ENCODE data around the gene EPM2AIP1. TPM values are rescaled to one million over a fixed set of nuclear protein-coding genes. Genes with fewer than 3 reads are reported as not detected.
A peak's percentile ranks its signal among the peaks of the same experiment; 100 is the strongest.

The EPM2AIP1 gene
- total and polyA plus RNA-seq, 4 experiments from 2014 or later = 9.1 to 47.0 (median 28.2) TPM

DNA sequence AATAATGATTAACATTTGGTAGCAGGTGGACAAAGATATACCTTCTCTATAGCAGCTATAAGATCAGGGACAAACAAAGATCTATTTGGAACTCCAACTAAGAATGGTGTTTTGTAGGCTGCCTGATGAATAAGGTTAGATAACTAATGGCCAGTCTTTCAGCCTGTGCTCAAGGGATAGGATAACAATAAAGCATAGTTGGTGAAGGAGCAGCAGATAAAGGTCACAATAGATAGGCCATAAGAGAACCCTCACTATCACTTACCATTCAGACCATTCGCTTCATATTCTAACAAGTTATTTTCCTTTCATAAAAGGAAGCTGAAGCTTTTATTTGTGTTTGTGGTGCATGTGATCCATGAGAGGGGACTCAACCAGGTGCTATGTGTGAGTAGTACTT is 19.8 kb downstream of the EPM2AIP1 start:
- H3K4me3 ChIP-seq (ENCODE audit: low read length in 2 of 2) = no peak overlapping the region
- H3K27me3 ChIP-seq (ENCODE audit: insufficient read depth, low read length) = no peaks in the 10 kb centered on the region
- H3K36me3 Mint-ChIP-seq = peaks cover 8 to 12% of the 10 kb centered on the region in 2 donors
- no peaks in the 10 kb centered on the region for H3K36me3 ChIP-seq (ENCODE audit: insufficient read depth, low read length)
- no peaks in the 10 kb centered on the region for H3K9me3 ChIP-seq (ENCODE audit: control insufficient read depth in 1 of 2, low read length in 2 of 2)
- H3K4me1 Mint-ChIP-seq = peaks cover 16 to 35% (median 24%) of the 10 kb centered on the region in 4 donors
- CTCF ChIA-PET (ENCODE audit: partially characterized antibody) = interaction anchor here (1.0 to 2.9 kb wide), 6 partner anchors 9 to 20 kb away, joined by 3 to 15 read pairs (median 6); partner anchors contain the start of genes EPM2AIP1 and MLH1
- DNase-seq = no peak
- H3K27me3 Mint-ChIP-seq = no peaks in the 10 kb centered on the region
- H3K4me3 Mint-ChIP-seq = no peak overlapping the region
- H3K9me3 Mint-ChIP-seq = peaks cover 0 to 5% (median 3%) of the 10 kb centered on the region in 8 donors
- no peak overlapping the region for H3K27ac ChIP-seq (ENCODE audit: low read depth, low read length)
- peaks cover 24% of the 10 kb centered on the region for H3K4me1 ChIP-seq (ENCODE audit: insufficient read depth, low read length)
- intact Hi-C loops (cut with micrococcal nuclease) = no loop called here
- peak overlapping the region in 1 of 7 donors; percentile 58 for H3K27ac Mint-ChIP-seq
- POLR2A ChIA-PET (ENCODE audit: partially characterized antibody) = interaction anchor here (1.3 kb wide), 1 partner anchor 28 kb away, joined by 3 read pairs; the partner anchor contains the start of gene TRANK1

DNA sequence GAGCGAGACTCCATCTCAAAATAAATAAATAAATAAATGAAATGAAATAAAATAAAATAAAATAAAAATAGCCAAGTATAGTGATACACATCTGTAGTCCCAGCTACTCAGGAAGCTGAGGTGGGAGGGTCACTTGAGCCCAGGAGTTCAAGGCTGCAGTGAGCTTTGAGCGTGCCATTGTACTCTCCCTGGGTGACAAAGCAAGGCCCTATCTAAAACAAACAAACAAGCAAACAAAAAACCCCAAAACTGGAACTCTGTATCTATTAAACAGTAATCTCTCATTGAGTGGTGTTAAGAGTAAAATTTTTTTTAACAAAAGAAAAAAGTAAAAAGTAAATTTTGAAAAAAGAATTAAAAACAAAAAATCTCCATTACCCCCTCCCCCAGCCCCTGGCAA is 20.8 kb downstream of the EPM2AIP1 start:
- H3K36me3 ChIP-seq (ENCODE audit: insufficient read depth, low read length) = no peaks in the 10 kb centered on the region
- Mint-ChIP-seq H3K27ac (no peak overlapping the region), H3K27me3 (no peaks in the 10 kb centered on the region), H3K36me3 (peaks cover 6 to 8% of the 10 kb centered on the region in 2 donors), H3K4me1 (peaks cover 16 to 35% (median 24%) of the 10 kb centered on the region in 4 donors), H3K9me3 (peaks cover 0 to 1% (median 0%) of the 10 kb centered on the region in 8 donors), H3K4me3 (no peak overlapping the region)
- no peaks in the 10 kb centered on the region for H3K27me3 ChIP-seq (ENCODE audit: insufficient read depth, low read length)
- POLR2A ChIA-PET (ENCODE audit: partially characterized antibody) = interaction anchor here (1.2 kb wide), 1 partner anchor 21 kb away, joined by 3 read pairs; the partner anchor contains the start of genes EPM2AIP1 and MLH1
- CTCF ChIA-PET (ENCODE audit: partially characterized antibody) = interaction anchor here (1.6 to 2.4 kb wide), 2 partner anchors 14 to 15 kb away, joined by 7 to 15 read pairs; no protein-coding TSS in a partner anchor
- H3K9me3 ChIP-seq (ENCODE audit: control insufficient read depth in 1 of 2, low read length in 2 of 2) = no peaks in the 10 kb centered on the region
- no peak overlapping the region for H3K4me3 ChIP-seq (ENCODE audit: low read length in 2 of 2)
- H3K27ac ChIP-seq (ENCODE audit: low read depth, low read length) = no peak overlapping the region
- H3K4me1 ChIP-seq (ENCODE audit: insufficient read depth, low read length) = peaks cover 24% of the 10 kb centered on the region
- DNase-seq = no peak
- intact Hi-C loops (cut with micrococcal nuclease) = no loop called here

DNA sequence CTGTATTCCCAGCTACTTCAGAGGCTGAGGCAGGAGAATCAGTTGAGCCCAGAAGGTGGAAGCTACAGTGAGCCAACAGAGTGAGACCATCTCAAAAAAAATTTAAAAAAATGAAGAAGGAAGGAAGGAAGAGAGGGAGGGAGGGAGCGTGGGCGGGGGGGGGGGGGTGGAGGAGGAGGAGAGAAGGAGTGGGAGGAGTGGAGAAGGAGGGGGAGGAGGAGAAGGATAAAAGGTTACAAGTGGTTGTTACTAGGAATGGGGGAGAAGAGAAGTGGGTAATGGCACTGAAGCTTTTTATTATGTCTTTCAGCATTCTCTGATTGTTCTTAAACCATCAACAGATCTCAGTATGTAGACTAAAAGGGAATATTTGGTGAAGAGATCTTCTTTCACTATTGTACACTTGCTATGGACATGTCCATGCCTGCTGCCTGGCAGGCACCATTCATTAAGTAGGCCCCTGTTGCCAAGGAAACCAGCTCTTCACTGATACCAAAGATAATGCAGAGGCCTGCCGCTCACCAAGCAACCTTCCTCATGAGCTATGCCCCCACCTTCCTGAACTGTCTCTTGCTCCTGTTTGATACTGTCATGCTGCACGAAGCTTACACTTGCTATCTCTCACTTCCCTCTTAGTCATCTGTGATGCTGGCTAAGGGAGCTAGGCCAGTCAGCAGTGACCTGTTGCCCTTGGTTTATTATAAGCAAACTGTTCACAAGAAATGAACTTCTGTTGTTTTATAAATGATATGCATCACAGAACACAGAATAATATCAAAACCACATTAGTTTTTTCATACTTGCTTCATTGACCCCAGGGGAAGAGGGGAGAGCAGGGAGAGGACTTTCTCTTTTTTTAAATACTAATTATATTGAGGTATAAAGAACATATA is 23.1 kb downstream of the EPM2AIP1 start:
- peaks cover 14 to 31% (median 25%) of the 10 kb centered on the region in 4 donors for H3K4me1 Mint-ChIP-seq
- Histone ChIP-seq H3K27me3 (ENCODE audit: insufficient read depth, low read length) (no peaks in the 10 kb centered on the region), H3K4me3 (ENCODE audit: low read length in 2 of 2) (no peak overlapping the region), H3K4me1 (ENCODE audit: insufficient read depth, low read length) (peaks cover 24% of the 10 kb centered on the region), H3K27ac (ENCODE audit: low read depth, low read length) (peak overlapping the region; percentile 37), H3K36me3 (ENCODE audit: insufficient read depth, low read length) (no peaks in the 10 kb centered on the region), H3K9me3 (ENCODE audit: control insufficient read depth in 1 of 2, low read length in 2 of 2) (no peaks in the 10 kb centered on the region)
- H3K27ac Mint-ChIP-seq = peak overlapping the region; percentile 49 to 94 (median 87)
- H3K27me3 Mint-ChIP-seq = no peaks in the 10 kb centered on the region
- POLR2A ChIA-PET (ENCODE audit: partially characterized antibody) = interaction anchor here (0.8 to 2.4 kb wide), 4 partner anchors 8 to 25 kb away, joined by 3 to 16 read pairs (median 5); partner anchors contain the start of genes EPM2AIP1, MLH1 and TRANK1
- peaks cover 1 to 3% of the 10 kb centered on the region in 2 donors for H3K36me3 Mint-ChIP-seq
- no peaks in the 10 kb centered on the region for H3K9me3 Mint-ChIP-seq
- intact Hi-C loops (cut with micrococcal nuclease) = loop anchor here (2.0 kb wide), 1 partner anchor 23 kb away; the partner anchor contains the start of genes EPM2AIP1 and MLH1
- peak; percentile 43 to 83 (median 57) for DNase-seq
- H3K4me3 Mint-ChIP-seq = peak overlapping the region in 5 of 8 donors; percentile 4 to 58 (median 29)
- CTCF ChIA-PET (ENCODE audit: partially characterized antibody) = interaction anchor here (0.7 to 4.5 kb wide), 4 partner anchors 11 to 64 kb away, joined by 3 to 34 read pairs (median 4); no protein-coding TSS in a partner anchor

DNA sequence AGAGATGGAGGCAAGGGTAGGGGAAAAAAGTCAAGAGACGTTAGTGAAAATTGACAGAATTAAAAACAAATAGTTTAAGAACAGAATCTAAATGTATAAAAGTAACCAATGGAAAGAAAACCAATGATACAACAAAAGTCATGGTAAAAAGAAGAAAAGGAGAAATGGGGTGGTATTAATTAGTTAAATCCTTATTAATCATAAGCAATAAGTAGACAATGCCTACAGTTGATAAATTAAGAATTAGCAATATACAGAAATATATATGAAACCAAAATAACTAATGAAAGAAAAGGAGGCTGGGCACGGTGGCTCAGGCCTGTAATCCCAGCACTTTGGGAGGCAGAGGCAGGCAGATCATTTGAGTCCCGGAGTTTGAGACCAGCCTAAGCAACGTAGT is 23.8 kb downstream of the EPM2AIP1 start:
- H3K9me3 Mint-ChIP-seq = no peaks in the 10 kb centered on the region
- intact Hi-C loops (cut with micrococcal nuclease) = no loop called here

GRCh38 chr3:36965440-36965839 is 27.5 kb downstream of the EPM2AIP1 start:
- H3K9me3 ChIP-seq (ENCODE audit: control insufficient read depth in 1 of 2, low read length in 2 of 2) = no peaks in the 10 kb centered on the region
- no peaks in the 10 kb centered on the region for H3K9me3 Mint-ChIP-seq
- H3K27ac ChIP-seq (ENCODE audit: low read depth, low read length) = no peak overlapping the region
- ChIA-PET CTCF (ENCODE audit: partially characterized antibody) (no interaction called here), POLR2A (ENCODE audit: partially characterized antibody) (no interaction called here)
- no peaks in the 10 kb centered on the region for H3K36me3 Mint-ChIP-seq
- DNase-seq = no peak
- no peaks in the 10 kb centered on the region for H3K27me3 Mint-ChIP-seq
- intact Hi-C loops (cut with micrococcal nuclease) = no loop called here
- H3K4me3 Mint-ChIP-seq = no peak overlapping the region
- peaks cover 9 to 15% (median 14%) of the 10 kb centered on the region in 4 donors for H3K4me1 Mint-ChIP-seq
- no peak overlapping the region for H3K27ac Mint-ChIP-seq
- H3K27me3 ChIP-seq (ENCODE audit: insufficient read depth, low read length) = no peaks in the 10 kb centered on the region
- H3K4me1 ChIP-seq (ENCODE audit: insufficient read depth, low read length) = peaks cover 13% of the 10 kb centered on the region
- H3K36me3 ChIP-seq (ENCODE audit: insufficient read depth, low read length) = no peaks in the 10 kb centered on the region
- H3K4me3 ChIP-seq (ENCODE audit: low read length in 2 of 2) = no peak overlapping the region

More for the DNA sequence above, 23.8 kb downstream of the EPM2AIP1 start:
- peak overlapping the region in 6 of 7 donors; percentile 49 to 87 (median 72) for H3K27ac Mint-ChIP-seq
- CTCF ChIA-PET (ENCODE audit: partially characterized antibody) = interaction anchor here (0.7 to 4.5 kb wide), 3 partner anchors 10 to 64 kb away, joined by 3 to 34 read pairs (median 4); no protein-coding TSS in a partner anchor
- peak overlapping the region in 1 of 8 donors; percentile 15 for H3K4me3 Mint-ChIP-seq
- peaks cover 14 to 28% (median 25%) of the 10 kb centered on the region in 4 donors for H3K4me1 Mint-ChIP-seq
- H3K36me3 Mint-ChIP-seq = peaks cover 0 to 3% of the 10 kb centered on the region in 2 donors
- Histone ChIP-seq H3K4me3 (ENCODE audit: low read length in 2 of 2) (no peak overlapping the region), H3K36me3 (ENCODE audit: insufficient read depth, low read length) (no peaks in the 10 kb centered on the region), H3K9me3 (ENCODE audit: control insufficient read depth in 1 of 2, low read length in 2 of 2) (no peaks in the 10 kb centered on the region), H3K4me1 (ENCODE audit: insufficient read depth, low read length) (peaks cover 23% of the 10 kb centered on the region), H3K27ac (ENCODE audit: low read depth, low read length) (no peak overlapping the region), H3K27me3 (ENCODE audit: insufficient read depth, low read length) (no peaks in the 10 kb centered on the region)
- no peaks in the 10 kb centered on the region for H3K27me3 Mint-ChIP-seq
- no peak for DNase-seq
- POLR2A ChIA-PET (ENCODE audit: partially characterized antibody) = interaction anchor here (1.2 to 2.4 kb wide), 3 partner anchors 10 to 24 kb away, joined by 3 to 16 read pairs (median 7); partner anchors contain the start of genes EPM2AIP1, MLH1 and TRANK1

GRCh38 chr3:36964817-36965216 is 28.1 kb downstream of the EPM2AIP1 start:
- ChIA-PET CTCF (ENCODE audit: partially characterized antibody) (interaction anchor here (1.1 kb wide), 1 partner anchor 8 kb away, joined by 5 read pairs; no protein-coding TSS in a partner anchor), POLR2A (ENCODE audit: partially characterized antibody) (no interaction called here)
- H3K4me3 ChIP-seq (ENCODE audit: low read length in 2 of 2) = no peak overlapping the region
- Mint-ChIP-seq H3K27ac (no peak overlapping the region), H3K4me1 (peaks cover 6 to 11% (median 10%) of the 10 kb centered on the region in 4 donors), H3K9me3 (no peaks in the 10 kb centered on the region), H3K4me3 (no peak overlapping the region), H3K36me3 (no peaks in the 10 kb centered on the region), H3K27me3 (no peaks in the 10 kb centered on the region)
- intact Hi-C loops (cut with micrococcal nuclease) = no loop called here
- H3K9me3 ChIP-seq (ENCODE audit: control insufficient read depth in 1 of 2, low read length in 2 of 2) = no peaks in the 10 kb centered on the region
- no peak for DNase-seq
- peaks cover 6% of the 10 kb centered on the region for H3K4me1 ChIP-seq (ENCODE audit: insufficient read depth, low read length)
- no peaks in the 10 kb centered on the region for H3K36me3 ChIP-seq (ENCODE audit: insufficient read depth, low read length)
- H3K27me3 ChIP-seq (ENCODE audit: insufficient read depth, low read length) = no peaks in the 10 kb centered on the region
- no peak overlapping the region for H3K27ac ChIP-seq (ENCODE audit: low read depth, low read length)

DNA sequence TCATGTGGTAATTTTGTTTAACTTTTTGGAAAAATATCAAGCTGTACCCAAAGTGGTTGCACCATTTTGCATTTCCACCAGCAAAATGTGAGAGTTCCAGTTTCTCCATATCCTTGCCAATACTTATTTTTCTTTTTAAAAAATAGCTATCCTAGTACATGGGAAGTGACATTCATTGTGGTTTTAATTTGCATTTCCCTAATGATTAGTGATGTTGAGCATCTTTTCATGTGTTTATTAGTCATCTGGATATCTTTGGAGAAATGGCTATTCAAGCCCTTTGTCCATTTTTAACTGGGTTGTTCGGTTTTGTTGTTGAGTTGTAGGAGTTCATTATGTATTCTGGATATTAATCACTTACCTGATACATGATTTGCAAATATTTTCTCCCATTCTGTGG is 28.6 kb downstream of the EPM2AIP1 start:
- POLR2A ChIA-PET (ENCODE audit: partially characterized antibody) = no interaction called here

More for the DNA sequence above, 28.6 kb downstream of the EPM2AIP1 start:
- DNase-seq = no peak
- Histone ChIP-seq H3K4me3 (ENCODE audit: low read length in 2 of 2) (no peak overlapping the region), H3K27ac (ENCODE audit: low read depth, low read length) (no peak overlapping the region), H3K4me1 (ENCODE audit: insufficient read depth, low read length) (peaks cover 3% of the 10 kb centered on the region), H3K9me3 (ENCODE audit: control insufficient read depth in 1 of 2, low read length in 2 of 2) (no peaks in the 10 kb centered on the region), H3K36me3 (ENCODE audit: insufficient read depth, low read length) (no peaks in the 10 kb centered on the region), H3K27me3 (ENCODE audit: insufficient read depth, low read length) (no peaks in the 10 kb centered on the region)
- CTCF ChIA-PET (ENCODE audit: partially characterized antibody) = interaction anchor here (1.1 kb wide), 1 partner anchor 9 kb away, joined by 5 read pairs; no protein-coding TSS in a partner anchor
- no peak overlapping the region for H3K4me3 Mint-ChIP-seq
- H3K4me1 Mint-ChIP-seq = peaks cover 3 to 6% (median 5%) of the 10 kb centered on the region in 4 donors
- no peaks in the 10 kb centered on the region for H3K9me3 Mint-ChIP-seq
- intact Hi-C loops (cut with micrococcal nuclease) = no loop called here
- H3K27ac Mint-ChIP-seq = no peak overlapping the region
- H3K36me3 Mint-ChIP-seq = no peaks in the 10 kb centered on the region
- H3K27me3 Mint-ChIP-seq = no peaks in the 10 kb centered on the region
